ENCODE results near the gene HAND1. TPM values are rescaled to one million over a fixed set of nuclear protein-coding genes. Genes with fewer than 3 reads are reported as not detected.

The HAND1 gene
- total and polyA plus RNA-seq, 9 of the 15 experiments (the other 6 are each of a cell fraction or from before 2014, with no cell fraction given) = not detected

- TF ChIP-seq NR2C1 (IDR thresholded peaks at IDR 0.05) (no peak), NR2C1 (tag; IDR thresholded peaks at IDR 0.05) (no peak), TRIM24 (IDR thresholded peaks at IDR 0.05) (no peak), CGGBP1 (CRISPR knock-in tag; IDR thresholded peaks at IDR 0.05) (no peak), PATZ1 (CRISPR knock-in tag; IDR thresholded peaks at IDR 0.05; ENCODE audit: borderline replicate concordance) (no peak), ATF7 (IDR thresholded peaks at IDR 0.05) (0 out of 2 replicates have a peak, but pooled peaks have one; percentile 40), ZNF668 (CRISPR knock-in tag; IDR thresholded peaks at IDR 0.05) (no peak), E2F4 (CRISPR knock-in tag; IDR thresholded peaks at IDR 0.05; ENCODE audit: low read depth) (no peak), TARDBP (IDR thresholded peaks at IDR 0.05) (no peak), ZKSCAN8 (CRISPR knock-in tag; IDR thresholded peaks at IDR 0.05) (no peak), ZNF75A (CRISPR knock-in tag; IDR thresholded peaks at IDR 0.05) (no peak), NFATC3 (IDR thresholded peaks at IDR 0.05) (no peak), SMAD4 (CRISPR knock-in tag; conservative IDR thresholded peaks at IDR 0.05) (no peak), THAP12 (CRISPR knock-in tag; IDR thresholded peaks at IDR 0.05) (no peak), MAFG (tag; conservative IDR thresholded peaks at IDR 0.05) (no peak), CBX2 (IDR thresholded peaks at IDR 0.05; ENCODE audit: insufficient read depth, low read length, poor library complexity, severe bottlenecking) (no peak), PML (IDR thresholded peaks at IDR 0.05; ENCODE audit: low read length) (peak; percentile 49; the same call in 1 of the 2 replicates), ZNF277 (CRISPR knock-in tag; IDR thresholded peaks at IDR 0.05; ENCODE audit: borderline replicate concordance) (no peak), ZNF239 (CRISPR knock-in tag; IDR thresholded peaks at IDR 0.05) (no peak), ZC3H11A (IDR thresholded peaks at IDR 0.05; ENCODE audit: low read depth, low read length) (no peak)
Measured at GRCh38 chr5:154445422-154446194, 32.4 kb downstream of the HAND1 start, which contains the start of gene SAP30L (continued).
